Caco-2 (cell line): ENCODE results near the gene C15orf62. TPM values are rescaled to one million over a fixed set of nuclear protein-coding genes. Genes with fewer than 3 reads are reported as not detected.

Experiments used
- BruUV-seq: library from RNA; stranded (reverse); fragments of 400-500 nt; replicated peaks from 2 replicates; lab custom pipeline; 2021; lab: Mats Ljungman, UMichigan
- CTCF ChIA-PET: fragments of 300-600 bp; sonication (Branson Sonifier 250); formaldehyde crosslinking; loops from one replicate; lab custom pipeline; 2022; ENCODE audit warnings: antibody characterized with exemption; lab: Charles Lee
- POLR2A ChIA-PET: fragments of 300-600 bp; sonication (Branson Sonifier 250); formaldehyde crosslinking; loops from one replicate; lab custom pipeline; 2022; ENCODE audit warnings: antibody characterized with exemption; lab: Charles Lee
- DNase-seq, 2 experiments: peaks; one replicate each; pipeline versions ENCODE4 v3.0.0 to v3.0.0-alpha.2; 2020 to 2022
- H3K27me3 ChIP-seq: replicated peaks from 2 replicates; pipeline ENCODE4 v1.6.0; 2011; ENCODE audit warnings: low read length; ENCODE audit not compliant: control insufficient read depth, insufficient read depth
- H3K36me3 ChIP-seq: 2 replicates; pipeline ENCODE4 v1.5.1; 2011; ENCODE audit warnings: low read length; ENCODE audit not compliant: control insufficient read depth, insufficient read depth
- H3K4me1 ChIP-seq: fragments of 250-450 bp; sonication (Bioruptor Pico); 2 replicates; pipeline ENCODE4 v1.5.1; 2020; ENCODE audit warnings: mild to moderate bottlenecking
- H3K4me3 ChIP-seq: 2 replicates; pipeline ENCODE4 v1.5.1; 2011; ENCODE audit warnings: low read depth, mild to moderate bottlenecking, control low read depth, low read length
- H3K9me3 ChIP-seq: fragments of 250-450 bp; sonication (Bioruptor Pico); 2 replicates; pipeline ENCODE4 v1.5.1; 2020; ENCODE audit warnings: mild to moderate bottlenecking, moderate library complexity
- H3K27ac Mint-ChIP-seq: one replicate; pipeline ENCODE4 v1.8.0; 2022; ENCODE audit warnings: mixed read lengths; ENCODE audit not compliant: unreplicated experiment
- H3K27me3 Mint-ChIP-seq: one replicate; pipeline ENCODE4 v1.8.0; 2022; ENCODE audit warnings: mixed read lengths; ENCODE audit not compliant: insufficient read depth, unreplicated experiment
- H3K36me3 Mint-ChIP-seq: one replicate; pipeline ENCODE4 v1.8.0; 2022; ENCODE audit warnings: mild to moderate bottlenecking, mixed read lengths; ENCODE audit not compliant: insufficient read depth, unreplicated experiment
- H3K4me1 Mint-ChIP-seq: one replicate; pipeline ENCODE4 v1.8.0; 2022; ENCODE audit warnings: low read depth, mixed read lengths; ENCODE audit not compliant: unreplicated experiment
- H3K4me3 Mint-ChIP-seq: one replicate; pipeline ENCODE4 v1.8.0; 2022; ENCODE audit warnings: mild to moderate bottlenecking, moderate library complexity, mixed read lengths; ENCODE audit not compliant: unreplicated experiment
- H3K9me3 Mint-ChIP-seq: one replicate; pipeline ENCODE4 v1.8.0; 2022; ENCODE audit warnings: mixed read lengths; ENCODE audit not compliant: unreplicated experiment
- CTCF ChIP-seq, 2 experiments: fragments of 200-600 bp in 1 of 2; IDR thresholded peaks; 1 replicate in 1 of 2; 2 replicates in 1 of 2; pipeline versions ENCODE4 v1.5.1 to v1.8.0; 2011 to 2022; ENCODE audit warnings: antibody characterized with exemption in 1 of 2, control low read depth in 1 of 2, inconsistent platforms in 1 of 2, low read depth in 1 of 2, low read length in 1 of 2, mild to moderate bottlenecking in 1 of 2, moderate library complexity in 1 of 2; ENCODE audit not compliant: insufficient read depth in 1 of 2, severe bottlenecking in 1 of 2, unreplicated experiment in 1 of 2
- intact Hi-C: fragments of 100-400 bp; cut with micrococcal nuclease; formaldehyde crosslinking; loops from one replicate; pipeline ENCODE4 v1.10.0; 2022; ENCODE audit not compliant: unreplicated experiment
- total RNA-seq: library from RNA; stranded (reverse); gene quantifications from 2 replicates; pipeline ENCODE4 v1.2.3, GENCODE V29; 2022

Gene C15orf62
- total RNA-seq, 1 experiment from 2014 or later, result 1.3 TPM

GRCh38 chr15:40739854-40740253, 29.9 kb upstream of the C15orf62 start:
- ChIA-PET POLR2A (interaction anchor here (0.6 kb wide), 1 partner anchor 156 kb away, joined by 9 read pairs; no protein-coding TSS in a partner anchor), CTCF (interaction anchor here (0.5 to 1.5 kb wide), 4 partner anchors 60 to 175 kb away, joined by 3 to 5 read pairs (median 4); partner anchors contain the start of genes CCDC32 and SPINT1)
- DNase-seq, result peak in 1 of 2 experiments; percentile 24
- Mint-ChIP-seq H3K4me1 (no peaks in the 10 kb centered on the region), H3K4me3 (no peak overlapping the region), H3K9me3 (no peaks in the 10 kb centered on the region), H3K36me3 (peaks cover 51% of the 10 kb centered on the region), H3K27ac (no peak overlapping the region), H3K27me3 (no peaks in the 10 kb centered on the region)
- H3K4me1 ChIP-seq, result no peaks in the 10 kb centered on the region
- intact Hi-C loops, result no loop called here
- no peaks in the 10 kb centered on the region for H3K9me3 ChIP-seq
- no TSS peak for BruUV-seq
- H3K36me3 ChIP-seq, result peaks cover 2% of the 10 kb centered on the region; the same call in 1 of the 2 replicates
- H3K4me3 ChIP-seq, result no peak overlapping the region
- H3K27me3 ChIP-seq, result no peaks in the 10 kb centered on the region
- no peak for TF ChIP-seq CTCF (IDR thresholded peaks at IDR 0.05; ENCODE audit: insufficient read depth in 1 of 2, low read depth in 1 of 2, low read length in 1 of 2, severe bottlenecking in 1 of 2, unreplicated experiment in 1 of 2)

GRCh38 chr15:40743485-40743901, 26.3 kb upstream of the C15orf62 start:
- Mint-ChIP-seq H3K27me3 (no peaks in the 10 kb centered on the region), H3K36me3 (peaks cover 47% of the 10 kb centered on the region), H3K27ac (no peak overlapping the region), H3K9me3 (no peaks in the 10 kb centered on the region), H3K4me1 (peaks cover 12% of the 10 kb centered on the region), H3K4me3 (no peak overlapping the region)
- intact Hi-C loops, result no loop called here
- peaks cover 15% of the 10 kb centered on the region for H3K4me1 ChIP-seq
- no peaks in the 10 kb centered on the region for H3K9me3 ChIP-seq
- TF ChIP-seq CTCF (IDR thresholded peaks at IDR 0.05; ENCODE audit: insufficient read depth in 1 of 2, low read depth in 1 of 2, low read length in 1 of 2, severe bottlenecking in 1 of 2, unreplicated experiment in 1 of 2), result no peak
- ChIA-PET POLR2A (interaction anchor here (0.6 to 1.2 kb wide), 2 partner anchors 49 to 373 kb away, joined by 3 read pairs; partner anchors contain the start of gene INO80), CTCF (interaction anchor here (1.0 to 2.4 kb wide), 2 partner anchors 151 to 199 kb away, joined by 4 to 9 read pairs; partner anchors contain the start of gene VPS18)
- H3K27me3 ChIP-seq, result no peaks in the 10 kb centered on the region
- 0 out of 2 replicates have a peak, but pooled peaks cover 1% of the 10 kb centered on the region for H3K36me3 ChIP-seq
- no TSS peak for BruUV-seq
- no peak overlapping the region for H3K4me3 ChIP-seq
- peak in 1 of 2 experiments; percentile 9 for DNase-seq

GRCh38 chr15:40743921-40744814, 25.6 kb upstream of the C15orf62 start:
- Mint-ChIP-seq H3K27ac (peak overlapping the region; percentile 39), H3K36me3 (peaks cover 47% of the 10 kb centered on the region), H3K9me3 (no peaks in the 10 kb centered on the region), H3K27me3 (no peaks in the 10 kb centered on the region), H3K4me1 (peaks cover 12% of the 10 kb centered on the region), H3K4me3 (no peak overlapping the region)
- 0 out of 2 replicates have a peak, but pooled peaks cover 1% of the 10 kb centered on the region for H3K36me3 ChIP-seq
- H3K4me1 ChIP-seq, result peaks cover 15% of the 10 kb centered on the region
- ChIA-PET CTCF (interaction anchor here (0.6 to 2.4 kb wide), 6 partner anchors 39 to 198 kb away, joined by 4 to 9 read pairs (median 5); partner anchors contain the start of gene VPS18), POLR2A (interaction anchor here (0.6 to 1.2 kb wide), 3 partner anchors 50 to 372 kb away, joined by 3 to 9 read pairs (median 3); partner anchors contain the start of gene INO80)
- BruUV-seq, result no TSS peak
- no peak overlapping the region for H3K4me3 ChIP-seq
- DNase-seq, result peak; percentile 16 to 47
- H3K27me3 ChIP-seq, result no peaks in the 10 kb centered on the region
- peak; percentile 6 to 18 for TF ChIP-seq CTCF (IDR thresholded peaks at IDR 0.05; ENCODE audit: insufficient read depth in 1 of 2, low read depth in 1 of 2, low read length in 1 of 2, severe bottlenecking in 1 of 2, unreplicated experiment in 1 of 2)
- intact Hi-C loops, result no loop called here
- no peaks in the 10 kb centered on the region for H3K9me3 ChIP-seq
